GM13976 (cell line): ENCODE data around the gene HMX2.
A peak's percentile ranks its signal among the peaks of the same experiment; 100 is the strongest.

Source experiments
- DNase-seq: peaks from one replicate; pipeline ENCODE4 v3.0.0; 2012; ENCODE audit warnings: low spot score
- in situ Hi-C: fragments of 300-500 bp; cut with MboI; formaldehyde crosslinking; loops from one replicate; pipeline ENCODE4 v1.12.0; 2022; ENCODE audit warnings: low sequenced_read_pairs, mixed read lengths, inconsistent platforms; ENCODE audit not compliant: unreplicated experiment
- TF ChIP-seq, protein P1 (sequence below): IDR thresholded peaks from 2 replicates; pipeline ENCODE4 v1.5.1; 2012; ENCODE audit warnings: borderline replicate concordance, mild to moderate bottlenecking; ENCODE audit not compliant: insufficient read depth; ENCODE audit errors: extremely low read depth, missing control alignments, control extremely low read depth

Gene HMX2, protein sequence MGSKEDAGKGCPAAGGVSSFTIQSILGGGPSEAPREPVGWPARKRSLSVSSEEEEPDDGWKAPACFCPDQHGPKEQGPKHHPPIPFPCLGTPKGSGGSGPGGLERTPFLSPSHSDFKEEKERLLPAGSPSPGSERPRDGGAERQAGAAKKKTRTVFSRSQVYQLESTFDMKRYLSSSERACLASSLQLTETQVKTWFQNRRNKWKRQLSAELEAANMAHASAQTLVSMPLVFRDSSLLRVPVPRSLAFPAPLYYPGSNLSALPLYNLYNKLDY

GRCh38 chr10:123147635-123148413, at the start of gene HMX2:
Gene HMX2 (plus strand): TSS chr10:123148136. CDS start chr10:123148379, 243 bp downstream.
- in situ Hi-C loops: no loop called here
- TF ChIP-seq, protein P1, sequence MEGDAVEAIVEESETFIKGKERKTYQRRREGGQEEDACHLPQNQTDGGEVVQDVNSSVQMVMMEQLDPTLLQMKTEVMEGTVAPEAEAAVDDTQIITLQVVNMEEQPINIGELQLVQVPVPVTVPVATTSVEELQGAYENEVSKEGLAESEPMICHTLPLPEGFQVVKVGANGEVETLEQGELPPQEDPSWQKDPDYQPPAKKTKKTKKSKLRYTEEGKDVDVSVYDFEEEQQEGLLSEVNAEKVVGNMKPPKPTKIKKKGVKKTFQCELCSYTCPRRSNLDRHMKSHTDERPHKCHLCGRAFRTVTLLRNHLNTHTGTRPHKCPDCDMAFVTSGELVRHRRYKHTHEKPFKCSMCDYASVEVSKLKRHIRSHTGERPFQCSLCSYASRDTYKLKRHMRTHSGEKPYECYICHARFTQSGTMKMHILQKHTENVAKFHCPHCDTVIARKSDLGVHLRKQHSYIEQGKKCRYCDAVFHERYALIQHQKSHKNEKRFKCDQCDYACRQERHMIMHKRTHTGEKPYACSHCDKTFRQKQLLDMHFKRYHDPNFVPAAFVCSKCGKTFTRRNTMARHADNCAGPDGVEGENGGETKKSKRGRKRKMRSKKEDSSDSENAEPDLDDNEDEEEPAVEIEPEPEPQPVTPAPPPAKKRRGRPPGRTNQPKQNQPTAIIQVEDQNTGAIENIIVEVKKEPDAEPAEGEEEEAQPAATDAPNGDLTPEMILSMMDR: no peak
- peak; percentile 79 for DNase-seq

DNA sequence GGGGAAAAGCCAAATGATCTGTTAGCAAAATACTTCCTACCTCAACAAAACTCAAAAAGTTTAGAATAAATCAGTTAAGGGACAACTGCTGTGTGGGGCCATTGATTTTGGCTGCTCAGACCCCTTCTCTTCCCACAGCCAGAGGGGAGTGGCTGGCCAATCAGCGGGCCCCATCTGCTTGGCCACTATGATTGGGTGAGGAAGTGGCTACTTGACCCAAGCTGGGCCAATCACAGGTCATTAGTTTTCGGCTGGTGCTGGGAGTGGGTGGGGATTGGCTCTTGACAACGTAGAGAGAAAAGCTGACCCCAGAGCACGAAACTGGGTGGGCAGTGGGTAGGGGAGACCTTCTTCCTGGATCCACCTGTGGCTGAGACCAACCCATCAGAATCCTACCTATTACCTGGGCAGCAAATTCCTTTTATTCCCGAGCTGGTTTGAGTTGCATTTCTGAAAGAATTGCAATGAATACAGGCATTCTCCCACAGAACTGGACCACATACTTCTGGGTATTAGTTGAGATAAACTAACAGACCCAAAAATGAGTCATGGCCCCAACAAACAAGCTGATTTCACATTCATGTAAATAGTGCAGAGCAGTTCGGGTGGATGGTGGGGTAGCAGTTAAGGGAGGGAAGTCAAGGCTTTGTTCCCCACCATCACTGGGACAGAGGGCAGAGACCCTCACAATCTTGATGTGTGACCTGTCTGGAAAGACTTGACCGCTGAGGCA, 47.7 kb upstream of the HMX2 start:
- TF ChIP-seq, protein P1: no peak
- in situ Hi-C loops: no loop called here
- no peak for DNase-seq

GRCh38 chr10:123101872-123102271, 46.1 kb upstream of the HMX2 start:
- TF ChIP-seq, protein P1: no peak
- DNase-seq: no peak
- in situ Hi-C loops: no loop called here

- TF ChIP-seq, protein P1: no peak
- DNase-seq: no peak
- in situ Hi-C loops: no loop called here
These were observed 45.3 kb upstream of the HMX2 start for GRCh38 chr10:123102673-123103072.

GRCh38 chr10:123103944-123104343, 44.0 kb upstream of the HMX2 start:
- TF ChIP-seq, protein P1: no peak
- in situ Hi-C loops: no loop called here
- DNase-seq: no peak

- no peak for DNase-seq
- TF ChIP-seq, protein P1: no peak
- in situ Hi-C loops: no loop called here
These were observed 38.5 kb upstream of the HMX2 start for GRCh38 chr10:123109466-123109865.
